ENCODE measurements around the gene FPGS.

Gene FPGS

GRCh38 chr9:127848756-127849504, 46.2 kb downstream of the FPGS start:
- H3K23ac ChIP-seq (ENCODE audit: low read length in 2 of 2): no peak overlapping the region
- no peak overlapping the region for H2AFZ ChIP-seq (ENCODE audit: low read depth, low read length)
- H3K18ac ChIP-seq (ENCODE audit: low read depth in 1 of 2, low read length in 2 of 2): peak overlapping the region in 1 of 2 experiments; percentile 13
- peaks cover 33% of the 10 kb centered on the region for H3K4me1 ChIP-seq (ENCODE audit: control insufficient read depth, insufficient read depth, low read depth, low read length)
- DNase-seq: no peak
- H4K8ac ChIP-seq (ENCODE audit: low read length): no peak overlapping the region
- no peak overlapping the region for H3K4ac ChIP-seq (ENCODE audit: low read depth in 1 of 2, low read length in 2 of 2)
- H3K27me3 ChIP-seq (ENCODE audit: control insufficient read depth in 1 of 2, insufficient read depth in 1 of 2, low read length in 2 of 2): no peaks in the 10 kb centered on the region
- H3K36me3 ChIP-seq (ENCODE audit: control insufficient read depth in 1 of 2, insufficient read depth in 2 of 2, low read depth in 1 of 2, low read length in 2 of 2): peaks cover 17 to 57% of the 10 kb centered on the region in 2 experiments
- H3K9ac ChIP-seq (ENCODE audit: low read length): no peak overlapping the region
- no peak overlapping the region for H3K27ac ChIP-seq (ENCODE audit: low read length, poor library complexity, severe bottlenecking)
- WGBS: 98% methylated on average over 7 of the region's 10 CpGs
- H3K9me3 ChIP-seq (ENCODE audit: control insufficient read depth, low read length): peaks cover 14% of the 10 kb centered on the region
- no peak overlapping the region for H3K4me2 ChIP-seq (ENCODE audit: low read length, poor library complexity, severe bottlenecking)
- peak overlapping the region in 1 of 2 experiments; percentile 30 for H3K4me3 ChIP-seq (ENCODE audit: insufficient read depth in 1 of 2, low read depth in 1 of 2, low read length in 2 of 2)
- H2BK12ac ChIP-seq (ENCODE audit: low read length in 2 of 2): no peak overlapping the region
- peak overlapping the region; percentile 46 for H4K91ac ChIP-seq (ENCODE audit: low read length)
- H2BK5ac ChIP-seq (ENCODE audit: low read depth, low read length, poor library complexity, severe bottlenecking): no peak overlapping the region
- peaks cover 20% of the 10 kb centered on the region for H3K79me1 ChIP-seq (replicated peaks; ENCODE audit: low read length, poor library complexity, severe bottlenecking)
- no peak overlapping the region for H2BK120ac ChIP-seq (ENCODE audit: low read depth, low read length)
- H3K14ac ChIP-seq (ENCODE audit: low read length in 2 of 2): no peak overlapping the region
- H2BK15ac ChIP-seq (ENCODE audit: low read depth, poor library complexity, severe bottlenecking): no peak overlapping the region
- H2AK5ac ChIP-seq (ENCODE audit: low read length, severe bottlenecking): no peak overlapping the region

GRCh38 chr9:127850286-127850830, 47.7 kb downstream of the FPGS start:
- peaks cover 17 to 54% of the 10 kb centered on the region in 2 experiments for H3K36me3 ChIP-seq (ENCODE audit: control insufficient read depth in 1 of 2, insufficient read depth in 2 of 2, low read depth in 1 of 2, low read length in 2 of 2)
- peaks cover 14% of the 10 kb centered on the region for H3K9me3 ChIP-seq (ENCODE audit: control insufficient read depth, low read length)
- no peak for DNase-seq
- H3K23ac ChIP-seq (ENCODE audit: low read length in 2 of 2): no peak overlapping the region
- H4K8ac ChIP-seq (ENCODE audit: low read length): no peak overlapping the region
- no peaks in the 10 kb centered on the region for H3K27me3 ChIP-seq (ENCODE audit: control insufficient read depth in 1 of 2, insufficient read depth in 1 of 2, low read length in 2 of 2)
- no peak overlapping the region for H3K27ac ChIP-seq (ENCODE audit: low read length, poor library complexity, severe bottlenecking)
- H2BK15ac ChIP-seq (ENCODE audit: low read depth, poor library complexity, severe bottlenecking): no peak overlapping the region
- peaks cover 28% of the 10 kb centered on the region for H3K4me1 ChIP-seq (ENCODE audit: control insufficient read depth, insufficient read depth, low read depth, low read length)
- no peak overlapping the region for H2BK5ac ChIP-seq (ENCODE audit: low read depth, low read length, poor library complexity, severe bottlenecking)
- H4K91ac ChIP-seq (ENCODE audit: low read length): peak overlapping the region; percentile 36
- peak overlapping the region in 1 of 2 experiments; percentile 56 for H3K4me3 ChIP-seq (ENCODE audit: insufficient read depth in 1 of 2, low read depth in 1 of 2, low read length in 2 of 2)
- H3K9ac ChIP-seq (ENCODE audit: low read length): no peak overlapping the region
- H2BK12ac ChIP-seq (ENCODE audit: low read length in 2 of 2): peak overlapping the region in 1 of 2 experiments; percentile 54
- no peak overlapping the region for H3K14ac ChIP-seq (ENCODE audit: low read length in 2 of 2)
- H3K79me1 ChIP-seq (replicated peaks; ENCODE audit: low read length, poor library complexity, severe bottlenecking): peaks cover 19% of the 10 kb centered on the region
- no peak overlapping the region for H2AK5ac ChIP-seq (ENCODE audit: low read length, severe bottlenecking)
- no peak overlapping the region for H3K18ac ChIP-seq (ENCODE audit: low read depth in 1 of 2, low read length in 2 of 2)
- no peak overlapping the region for H2AFZ ChIP-seq (ENCODE audit: low read depth, low read length)
- WGBS: 97% methylated on average over 14 of the region's 17 CpGs
- H3K4me2 ChIP-seq (ENCODE audit: low read length, poor library complexity, severe bottlenecking): no peak overlapping the region
- no peak overlapping the region for H2BK120ac ChIP-seq (ENCODE audit: low read depth, low read length)
- no peak overlapping the region for H3K4ac ChIP-seq (ENCODE audit: low read depth in 1 of 2, low read length in 2 of 2)

DNA sequence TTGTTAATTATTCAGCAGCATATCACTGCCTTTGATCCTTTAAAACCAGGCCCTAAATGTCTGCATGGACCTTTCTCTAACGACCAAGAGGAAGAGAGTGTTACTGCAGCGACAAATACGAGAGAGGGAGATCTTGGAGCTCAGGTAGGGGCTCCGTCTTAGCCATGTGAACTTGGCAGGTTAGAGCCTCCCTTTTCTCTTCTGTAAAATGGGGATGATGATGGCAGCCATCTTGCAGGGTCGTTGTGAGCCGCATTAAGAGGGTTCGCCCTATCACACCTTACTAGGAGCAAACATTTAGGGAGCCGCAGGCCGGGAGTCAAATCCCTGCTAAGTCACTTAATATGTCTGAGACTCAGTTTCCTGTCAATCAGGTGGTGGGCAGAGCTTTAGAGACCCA, 50.1 kb downstream of the FPGS start:
- H3K14ac ChIP-seq (ENCODE audit: low read length in 2 of 2): no peak overlapping the region
- H3K27me3 ChIP-seq (ENCODE audit: control insufficient read depth in 1 of 2, insufficient read depth in 1 of 2, low read length in 2 of 2): no peaks in the 10 kb centered on the region
- WGBS: 89% methylated on average over 9 of the region's 9 CpGs
- no peak overlapping the region for H2BK5ac ChIP-seq (ENCODE audit: low read depth, low read length, poor library complexity, severe bottlenecking)
- H2BK12ac ChIP-seq (ENCODE audit: low read length in 2 of 2): peak overlapping the region in 1 of 2 experiments; percentile 53
- no peak overlapping the region for H3K23ac ChIP-seq (ENCODE audit: low read length in 2 of 2)
- H2BK15ac ChIP-seq (ENCODE audit: low read depth, poor library complexity, severe bottlenecking): no peak overlapping the region
- H3K27ac ChIP-seq (ENCODE audit: low read length, poor library complexity, severe bottlenecking): no peak overlapping the region
- H4K8ac ChIP-seq (ENCODE audit: low read length): no peak overlapping the region
- H3K18ac ChIP-seq (ENCODE audit: low read depth in 1 of 2, low read length in 2 of 2): peak overlapping the region in 1 of 2 experiments; percentile 6
- peaks cover 14% of the 10 kb centered on the region for H3K9me3 ChIP-seq (ENCODE audit: control insufficient read depth, low read length)
- H4K91ac ChIP-seq (ENCODE audit: low read length): peak overlapping the region; percentile 12
- H2AK5ac ChIP-seq (ENCODE audit: low read length, severe bottlenecking): peak overlapping the region; percentile 80
- H2BK120ac ChIP-seq (ENCODE audit: low read depth, low read length): peak overlapping the region; percentile 2
- H3K9ac ChIP-seq (ENCODE audit: low read length): peak overlapping the region; percentile 90
- DNase-seq: no peak
- H3K36me3 ChIP-seq (ENCODE audit: control insufficient read depth in 1 of 2, insufficient read depth in 2 of 2, low read depth in 1 of 2, low read length in 2 of 2): peaks cover 17 to 46% of the 10 kb centered on the region in 2 experiments
- peak overlapping the region in 1 of 2 experiments; percentile 42 for H3K4ac ChIP-seq (ENCODE audit: low read depth in 1 of 2, low read length in 2 of 2)
- H3K79me1 ChIP-seq (replicated peaks; ENCODE audit: low read length, poor library complexity, severe bottlenecking): peaks cover 13% of the 10 kb centered on the region
- H3K4me1 ChIP-seq (ENCODE audit: control insufficient read depth, insufficient read depth, low read depth, low read length): peaks cover 32% of the 10 kb centered on the region
- peak overlapping the region; percentile 72 for H3K4me2 ChIP-seq (ENCODE audit: low read length, poor library complexity, severe bottlenecking)
- H3K4me3 ChIP-seq (ENCODE audit: insufficient read depth in 1 of 2, low read depth in 1 of 2, low read length in 2 of 2): peak overlapping the region in 1 of 2 experiments; percentile 87
- no peak overlapping the region for H2AFZ ChIP-seq (ENCODE audit: low read depth, low read length)
